Effector memory CD8-positive, alpha-beta T cell (primary cell): Measurements from ENCODE around the gene APBA2.
"Not testable (repeated sequence)": the region's sequence is repeated elsewhere in the genome, so short reads cannot be mapped to it uniquely, and the experiment has no call there.

ENCODE experiments used
- ATAC-seq: fragments of 150-1000 bp; cut with Tn5 transposase; replicated peaks from 2 replicates; pipeline ENCODE4 v1.10.0; 2021; ENCODE audit warnings: mild to moderate bottlenecking, moderate library complexity
- DNase-seq, 3 experiments: peaks; one replicate each; pipeline ENCODE4 v3.0.0; 2021
- H3K27ac Mint-ChIP-seq, 2 donors: one replicate each; pipeline ENCODE4 v1.8.0; 2022; ENCODE audit warnings: mild to moderate bottlenecking in 2 of 2, mixed read lengths in 2 of 2, moderate library complexity in 2 of 2
- H3K27me3 Mint-ChIP-seq, 2 donors: one replicate each; pipeline ENCODE4 v1.8.0; 2022; ENCODE audit warnings: mixed read lengths in 2 of 2
- H3K36me3 Mint-ChIP-seq: one replicate; pipeline ENCODE4 v1.8.0; 2022; ENCODE audit warnings: mild to moderate bottlenecking, moderate library complexity, mixed read lengths; ENCODE audit not compliant: insufficient read depth
- H3K4me1 Mint-ChIP-seq, 2 donors: one replicate each; pipeline ENCODE4 v1.8.0; 2022; ENCODE audit warnings: low read depth in 2 of 2, mixed read lengths in 2 of 2
- H3K4me3 Mint-ChIP-seq, 2 donors: one replicate each; pipeline ENCODE4 v1.8.0; 2022; ENCODE audit warnings: mild to moderate bottlenecking in 2 of 2, mixed read lengths in 2 of 2, moderate library complexity in 2 of 2
- H3K9me3 Mint-ChIP-seq, 2 donors: one replicate each; pipeline ENCODE4 v1.8.0; 2022; ENCODE audit warnings: mixed read lengths in 2 of 2

APBA2 gene

GRCh38 chr15:29150515-29151483 lies 265.0 kb downstream of the APBA2 start:
- Mint-ChIP-seq H3K9me3 (no peaks in the 10 kb centered on the region), H3K4me3 (no peak overlapping the region), H3K27ac (no peak overlapping the region), H3K36me3 (no peaks in the 10 kb centered on the region), H3K4me1 (no peaks in the 10 kb centered on the region), H3K27me3 (peaks cover 20 to 21% of the 10 kb centered on the region in 2 donors)
- DNase-seq (no peak), ATAC-seq (no peak)

GRCh38 chr15:29151484-29151857 lies 265.7 kb downstream of the APBA2 start:
- ATAC-seq: no peak
- DNase-seq: no peak

GRCh38 chr15:29156521-29156920 lies 270.7 kb downstream of the APBA2 start:
- Mint-ChIP-seq H3K36me3 (no peaks in the 10 kb centered on the region), H3K4me1 (peaks cover 4 to 6% of the 10 kb centered on the region in 2 donors)

More at GRCh38 chr15:29151484-29151857, 265.7 kb downstream of the APBA2 start:
- Mint-ChIP-seq H3K36me3 (no peaks in the 10 kb centered on the region), H3K4me3 (no peak overlapping the region), H3K4me1 (no peaks in the 10 kb centered on the region), H3K9me3 (peaks cover 0 to 1% of the 10 kb centered on the region in 2 donors), H3K27me3 (peaks cover 22 to 28% of the 10 kb centered on the region in 2 donors), H3K27ac (no peak overlapping the region)

GRCh38 chr15:29159771-29160455 lies 274.1 kb downstream of the APBA2 start:
- Mint-ChIP-seq H3K36me3 (no peaks in the 10 kb centered on the region), H3K4me1 (peaks cover 6 to 7% of the 10 kb centered on the region in 2 donors), H3K9me3 (peaks cover 2 to 8% of the 10 kb centered on the region in 2 donors), H3K4me3 (no peak overlapping the region), H3K27me3 (peaks cover 62 to 86% of the 10 kb centered on the region in 2 donors), H3K27ac (no peak overlapping the region)
- DNase-seq (no peak), ATAC-seq (no peak)

More at GRCh38 chr15:29156521-29156920, 270.7 kb downstream of the APBA2 start:
- no peak overlapping the region for H3K27ac Mint-ChIP-seq
- H3K27me3 Mint-ChIP-seq: peaks cover 40 to 58% of the 10 kb centered on the region in 2 donors
- no peak overlapping the region for H3K4me3 Mint-ChIP-seq
- H3K9me3 Mint-ChIP-seq: peaks cover 1 to 2% of the 10 kb centered on the region in 2 donors
- DNase-seq (no peak), ATAC-seq (no peak)

GRCh38 chr15:29162411-29162810 lies 276.6 kb downstream of the APBA2 start:
- peaks cover 66 to 86% of the 10 kb centered on the region in 2 donors for H3K27me3 Mint-ChIP-seq
- peaks cover 6 to 7% of the 10 kb centered on the region in 2 donors for H3K4me1 Mint-ChIP-seq
- H3K4me3 Mint-ChIP-seq: no peak overlapping the region
- H3K9me3 Mint-ChIP-seq: peaks cover 0 to 8% of the 10 kb centered on the region in 2 donors
- ATAC-seq (no peak), DNase-seq (no peak)
- H3K36me3 Mint-ChIP-seq: no peaks in the 10 kb centered on the region
- H3K27ac Mint-ChIP-seq: no peak overlapping the region

GRCh38 chr15:29167122-29167521 lies 281.3 kb downstream of the APBA2 start:
- not testable (repeated sequence) for H3K36me3 Mint-ChIP-seq, H3K4me3 Mint-ChIP-seq, ATAC-seq, H3K4me1 Mint-ChIP-seq, DNase-seq, H3K9me3 Mint-ChIP-seq, H3K27ac Mint-ChIP-seq
- peaks cover 73 to 76% of the 10 kb centered on the region in 2 donors for H3K27me3 Mint-ChIP-seq
